Measurements from ENCODE around the gene BAD. TPM values are rescaled to one million over a fixed set of nuclear protein-coding genes. Genes with fewer than 3 reads are reported as not detected.
A peak's percentile ranks its signal among the peaks of the same experiment; 100 is the strongest.

BAD gene
- total and polyA plus RNA-seq, 10 of the 15 experiments (the other 5 are each of a cell fraction or from before 2014, with no cell fraction given) = 1.5 to 67.2 (median 39.6) TPM

DNA sequence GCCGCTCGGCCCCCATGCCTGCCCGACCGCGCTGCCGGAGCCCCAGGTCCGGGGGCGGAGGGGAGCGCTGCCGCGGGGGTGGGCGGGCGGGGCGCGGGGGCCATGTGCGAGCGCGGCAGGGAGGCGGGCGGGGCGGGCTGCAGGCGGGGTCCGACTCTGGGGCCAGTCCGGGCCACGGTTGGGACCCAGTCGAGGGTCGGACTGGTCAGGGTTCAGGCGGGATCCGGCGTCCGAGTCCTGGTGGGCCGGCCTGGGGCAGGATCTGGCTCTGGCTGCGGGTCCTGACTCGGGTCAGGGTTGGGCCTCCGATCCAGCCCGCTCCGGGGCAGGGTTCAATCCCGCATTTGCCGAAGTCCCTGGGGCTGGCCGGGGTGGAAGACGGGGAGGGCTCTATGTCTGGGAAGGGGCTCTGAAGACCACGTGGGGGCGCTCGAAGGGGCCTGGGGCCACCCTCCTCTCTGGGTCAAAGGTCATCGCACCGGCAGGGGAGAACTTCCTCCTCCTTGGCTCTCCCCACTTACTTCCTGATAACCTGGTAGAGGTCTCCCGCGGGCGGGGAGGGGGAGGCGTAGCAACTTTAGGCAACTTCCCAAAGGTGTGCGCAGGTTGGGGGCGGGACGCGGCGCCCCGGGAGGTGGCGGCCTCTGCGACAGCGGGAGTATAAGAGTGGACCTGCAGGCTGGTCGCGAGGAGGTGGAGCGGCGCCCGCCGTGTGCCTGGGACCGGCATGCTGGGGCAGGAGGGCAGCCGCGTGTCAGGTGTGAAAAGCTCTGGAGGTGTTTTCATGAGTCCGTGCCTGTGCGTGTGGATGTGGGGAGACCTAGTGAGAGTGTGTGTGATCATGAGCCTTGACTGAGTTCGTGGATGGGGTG lies 21.5 kb upstream of the BAD start (continued):
- TF ChIP-seq NKRF (conservative IDR thresholded peaks at IDR 0.05) (peak; percentile 59; the same call in 1 of the 2 replicates), IKZF1 (conservative IDR thresholded peaks at IDR 0.05) (peak; percentile 16; the same call in 1 of the 2 replicates), MTA3 (IDR thresholded peaks at IDR 0.05; ENCODE audit: borderline replicate concordance, low read length) (no peak; the same call in 1 of the 2 replicates), SREBF2 (IDR thresholded peaks at IDR 0.05; ENCODE audit: low read length) (no peak), RB1 (IDR thresholded peaks at IDR 0.05; ENCODE audit: borderline replicate concordance) (no peak), TAF1 (IDR thresholded peaks at IDR 0.05; ENCODE audit: borderline replicate concordance, low read depth, low read length) (0 out of 2 replicates have a peak, but pooled peaks have one; percentile 13), POLR2AphosphoS5 (IDR thresholded peaks at IDR 0.05; ENCODE audit: low read length) (0 out of 2 replicates have a peak, but pooled peaks have one; percentile 30), ASH2L (IDR thresholded peaks at IDR 0.05; ENCODE audit: borderline replicate concordance, low read depth) (peak; percentile 74; the same call in 1 of the 2 replicates), E2F8 (IDR thresholded peaks at IDR 0.05; ENCODE audit: low read depth, partially characterized antibody) (no peak), LARP7 (IDR thresholded peaks at IDR 0.05) (no peak; the same call in 1 of the 2 replicates), REST (IDR thresholded peaks at IDR 0.05; ENCODE audit: low read depth, low read length) (no peak), PAX5 (IDR thresholded peaks at IDR 0.05; ENCODE audit: borderline replicate concordance, low read depth, low read length) (0 out of 2 replicates have a peak, but pooled peaks have one; percentile 17)
- TF ChIP-seq, protein P1, sequence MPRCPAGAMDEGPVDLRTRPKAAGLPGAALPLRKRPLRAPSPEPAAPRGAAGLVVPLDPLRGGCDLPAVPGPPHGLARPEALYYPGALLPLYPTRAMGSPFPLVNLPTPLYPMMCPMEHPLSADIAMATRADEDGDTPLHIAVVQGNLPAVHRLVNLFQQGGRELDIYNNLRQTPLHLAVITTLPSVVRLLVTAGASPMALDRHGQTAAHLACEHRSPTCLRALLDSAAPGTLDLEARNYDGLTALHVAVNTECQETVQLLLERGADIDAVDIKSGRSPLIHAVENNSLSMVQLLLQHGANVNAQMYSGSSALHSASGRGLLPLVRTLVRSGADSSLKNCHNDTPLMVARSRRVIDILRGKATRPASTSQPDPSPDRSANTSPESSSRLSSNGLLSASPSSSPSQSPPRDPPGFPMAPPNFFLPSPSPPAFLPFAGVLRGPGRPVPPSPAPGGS (IDR thresholded peaks at IDR 0.05; ENCODE audit: borderline replicate concordance, insufficient read depth, low read depth, low read length, poor library complexity, severe bottlenecking) = no peak
- TF ChIP-seq, protein P2, sequence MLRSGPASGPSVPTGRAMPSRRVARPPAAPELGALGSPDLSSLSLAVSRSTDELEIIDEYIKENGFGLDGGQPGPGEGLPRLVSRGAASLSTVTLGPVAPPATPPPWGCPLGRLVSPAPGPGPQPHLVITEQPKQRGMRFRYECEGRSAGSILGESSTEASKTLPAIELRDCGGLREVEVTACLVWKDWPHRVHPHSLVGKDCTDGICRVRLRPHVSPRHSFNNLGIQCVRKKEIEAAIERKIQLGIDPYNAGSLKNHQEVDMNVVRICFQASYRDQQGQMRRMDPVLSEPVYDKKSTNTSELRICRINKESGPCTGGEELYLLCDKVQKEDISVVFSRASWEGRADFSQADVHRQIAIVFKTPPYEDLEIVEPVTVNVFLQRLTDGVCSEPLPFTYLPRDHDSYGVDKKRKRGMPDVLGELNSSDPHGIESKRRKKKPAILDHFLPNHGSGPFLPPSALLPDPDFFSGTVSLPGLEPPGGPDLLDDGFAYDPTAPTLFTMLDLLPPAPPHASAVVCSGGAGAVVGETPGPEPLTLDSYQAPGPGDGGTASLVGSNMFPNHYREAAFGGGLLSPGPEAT (IDR thresholded peaks at IDR 0.05; ENCODE audit: low read depth) = 0 out of 2 replicates have a peak, but pooled peaks have one; percentile 25
